Activated CD4-positive, alpha-beta T cell treated with anti-CD3 and anti-CD28 coated beads, Interleukin-2, Interleukin-6, amounts not matched to agents 100 ng/mL and 50 ng/mL, durations not matched to agents 16 hours and 8 hours (primary cell): ENCODE results near the gene NKAIN4.
A peak's percentile ranks its signal among the peaks of the same experiment; 100 is the strongest.

Experiments
- DNase-seq: peaks from one replicate; pipeline ENCODE4 v3.0.0-alpha.2; 2020

Gene NKAIN4

DNA sequence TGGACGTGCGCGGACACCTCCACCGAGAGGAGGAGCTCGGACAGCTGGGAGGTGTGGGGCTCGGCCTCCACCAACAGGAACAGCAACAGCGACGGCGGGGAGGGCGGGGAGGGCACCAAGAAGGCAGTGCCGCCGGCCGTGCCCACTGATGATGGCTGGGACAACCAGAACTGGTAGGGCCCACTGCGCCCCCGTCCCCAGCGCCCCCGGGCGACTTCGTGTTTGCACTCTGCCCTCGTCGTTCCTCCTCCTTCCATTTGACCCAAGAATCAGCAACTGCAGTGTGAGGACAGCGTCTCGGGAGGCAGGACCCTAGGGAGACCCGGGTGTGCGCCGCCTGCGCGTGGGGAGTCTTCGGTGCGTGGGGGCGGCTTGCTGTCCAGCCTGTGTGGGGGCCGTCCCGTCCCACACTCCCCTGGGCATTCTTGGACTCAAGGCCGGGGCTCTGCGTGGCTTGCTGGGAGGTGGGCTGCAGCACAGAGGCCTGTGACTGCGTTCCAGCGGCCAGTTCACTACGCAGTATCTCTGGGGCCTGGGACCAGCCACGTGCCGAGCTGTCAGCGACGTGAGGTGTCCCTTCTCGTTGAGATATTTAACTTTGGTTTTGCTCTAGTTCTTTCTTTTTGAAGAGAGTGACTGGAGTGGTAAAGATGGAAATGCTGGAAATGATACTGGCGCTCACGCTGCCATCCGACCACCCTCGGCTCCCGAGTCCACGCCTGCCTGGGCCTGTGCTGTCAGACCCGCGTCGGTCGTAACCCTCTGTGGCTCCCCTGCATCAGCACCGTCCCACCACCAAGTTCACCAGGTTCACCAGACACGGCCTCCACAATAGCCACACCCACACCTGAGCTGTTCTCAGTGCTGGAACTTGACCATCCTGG lies 33.7 kb upstream of the NKAIN4 start:
- no peak for DNase-seq

DNA sequence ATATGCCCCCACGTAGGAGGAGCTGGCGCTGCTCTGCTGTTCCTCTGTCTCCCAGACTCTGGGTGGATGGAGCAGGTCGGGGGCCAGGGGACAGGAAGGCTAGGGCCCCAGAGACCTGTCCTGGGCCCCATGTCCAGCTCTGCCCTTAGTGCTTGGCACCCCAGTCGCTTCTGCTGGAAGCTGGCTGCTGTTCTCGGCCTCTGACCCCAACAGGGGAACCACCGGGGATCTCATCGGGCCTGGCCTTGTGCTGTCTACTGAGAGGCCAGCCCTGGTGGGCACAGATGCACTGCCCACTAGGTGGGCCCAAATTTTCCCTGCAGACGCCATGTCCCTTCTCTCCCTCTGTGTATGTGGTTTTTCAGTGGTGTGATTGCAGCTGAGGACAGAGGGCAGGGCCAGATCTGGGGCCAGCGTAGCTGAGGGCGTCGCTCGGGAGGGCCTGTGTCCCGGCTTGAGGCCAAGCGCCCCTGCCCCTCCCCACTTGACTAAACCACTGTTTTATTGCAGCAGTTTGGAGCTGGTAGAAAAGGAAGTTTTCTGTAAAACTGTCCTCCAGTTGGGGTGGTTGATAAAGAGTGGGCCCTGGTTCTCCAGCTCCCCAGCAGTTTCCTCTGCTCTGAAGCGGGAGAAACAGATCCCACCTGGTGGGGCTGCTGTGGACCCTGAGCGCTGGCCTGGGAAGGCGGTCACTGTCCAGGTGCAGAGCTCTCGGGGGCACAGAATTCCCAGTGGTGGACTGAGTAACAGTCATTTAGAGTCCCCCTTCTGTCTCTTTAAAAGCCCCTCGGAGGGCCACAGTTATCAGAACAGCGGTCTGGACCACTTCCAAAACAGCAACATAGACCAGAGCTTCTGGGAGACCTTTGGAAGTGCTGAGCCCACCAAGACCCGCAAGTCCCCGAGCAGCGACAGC lies 32.8 kb upstream of the NKAIN4 start:
- no peak for DNase-seq

DNA sequence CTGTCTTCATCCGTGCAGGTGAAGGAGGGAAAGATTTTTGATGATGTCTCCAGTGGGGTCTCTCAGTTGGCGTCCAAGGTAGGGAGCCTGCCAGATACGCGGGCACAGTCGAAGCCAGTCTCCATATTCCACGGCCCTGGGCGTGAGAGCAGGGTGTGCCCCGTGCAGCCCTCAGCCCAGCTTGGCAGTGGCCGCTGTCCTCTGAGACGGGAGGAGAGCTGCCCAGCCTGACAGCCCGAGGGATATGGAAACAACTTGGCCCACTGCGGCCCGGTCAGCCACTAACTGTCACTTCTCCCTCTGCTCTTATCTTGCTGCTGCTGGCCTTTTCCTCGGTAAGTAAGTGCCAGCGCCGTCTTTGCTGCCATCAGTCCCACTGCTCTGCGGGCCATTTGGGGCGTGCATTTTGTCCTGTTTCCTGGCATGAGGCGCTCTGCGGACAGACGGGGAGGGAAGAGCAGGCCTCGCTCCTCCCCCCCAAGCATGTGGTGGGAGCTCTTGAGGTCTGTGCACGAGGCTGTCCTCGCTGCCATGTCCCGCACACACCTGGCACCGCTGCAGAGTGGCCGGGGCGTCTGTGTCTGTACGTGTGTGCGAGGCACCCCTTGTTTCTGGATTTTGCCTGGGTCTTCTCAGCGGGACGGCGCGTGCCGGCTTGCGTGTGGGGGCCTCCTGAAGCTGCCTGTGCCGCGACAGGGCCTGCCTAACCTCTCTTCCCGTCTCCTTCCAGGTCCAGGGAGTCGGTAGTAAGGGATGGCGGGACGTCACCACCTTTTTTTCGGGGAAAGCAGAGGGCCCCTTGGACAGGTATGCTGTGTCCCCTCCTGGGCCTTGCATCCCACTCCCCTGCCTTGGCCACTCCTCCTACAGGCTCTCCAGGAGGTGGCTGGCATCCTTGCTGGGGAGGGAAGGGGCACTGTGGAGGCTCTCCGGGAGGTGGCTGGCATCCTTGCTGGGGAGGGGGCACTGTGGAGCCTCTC lies 31.7 kb upstream of the NKAIN4 start:
- DNase-seq = no peak

DNA sequence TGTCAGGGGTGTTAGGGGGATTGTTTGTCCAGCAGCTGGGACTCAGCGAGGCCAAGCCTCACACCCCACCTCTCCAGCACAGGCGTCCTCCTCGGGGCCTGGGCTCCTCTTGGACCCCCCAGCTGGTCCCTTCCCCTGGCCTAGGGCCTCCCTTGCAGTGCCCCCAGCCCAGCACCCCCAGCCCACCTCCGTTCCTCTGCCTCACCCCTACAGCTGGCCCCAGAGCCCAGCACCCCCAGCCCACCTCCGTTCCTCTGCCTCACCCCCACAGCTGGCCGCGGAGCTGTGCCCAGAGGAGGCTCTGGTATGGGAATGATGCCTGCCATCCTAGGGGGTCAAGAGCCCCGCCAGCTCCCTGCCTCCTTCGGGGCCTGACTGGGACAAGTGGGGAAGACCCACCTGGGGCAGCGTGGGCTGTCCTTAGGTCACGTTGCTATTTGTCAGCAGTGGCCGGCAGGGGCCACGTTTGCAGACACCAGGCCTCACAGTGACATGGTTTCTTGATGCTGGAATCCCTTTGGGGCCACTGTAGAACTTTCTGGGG lies 30.8 kb upstream of the NKAIN4 start:
- no peak for DNase-seq

DNA sequence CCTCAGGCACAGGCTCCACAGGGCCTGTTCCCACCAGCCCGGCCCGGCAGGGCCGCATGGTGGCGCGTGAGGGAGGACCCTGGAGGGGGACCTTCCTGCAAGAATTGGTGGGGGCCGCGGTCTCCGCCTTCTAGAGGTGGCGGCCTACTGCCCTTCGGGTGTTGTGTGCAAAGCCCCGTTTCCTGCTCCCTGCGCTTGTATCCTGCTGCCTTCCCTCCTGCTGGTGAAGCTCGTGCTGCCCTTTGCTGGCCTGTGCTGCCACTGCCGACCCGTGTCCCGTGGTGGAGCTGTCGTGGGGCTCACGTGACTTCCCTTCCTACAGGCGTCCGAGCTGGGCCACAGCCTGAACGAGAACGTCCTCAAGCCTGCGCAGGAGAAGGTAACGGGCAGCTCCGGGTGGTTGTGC lies 30.3 kb upstream of the NKAIN4 start:
- no peak for DNase-seq

DNA sequence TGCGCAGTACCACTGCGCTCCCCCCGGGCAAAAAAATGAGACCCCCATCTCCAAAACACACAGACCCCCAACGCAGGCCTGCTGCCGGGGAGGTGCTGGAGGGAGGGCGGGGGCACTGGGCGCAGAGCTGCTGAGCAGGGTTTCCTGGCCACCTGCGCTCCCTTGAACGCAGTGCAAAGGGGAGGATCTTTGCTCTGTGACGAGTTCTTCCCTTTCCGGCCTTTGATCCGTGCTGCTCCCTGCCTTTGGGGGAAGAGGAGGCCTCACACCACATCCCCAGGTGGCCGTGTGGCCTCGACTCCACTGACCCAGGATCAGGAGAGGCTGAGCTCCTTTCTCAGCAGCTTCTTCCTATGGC lies 29.8 kb upstream of the NKAIN4 start:
- DNase-seq = peak; percentile 29

DNA sequence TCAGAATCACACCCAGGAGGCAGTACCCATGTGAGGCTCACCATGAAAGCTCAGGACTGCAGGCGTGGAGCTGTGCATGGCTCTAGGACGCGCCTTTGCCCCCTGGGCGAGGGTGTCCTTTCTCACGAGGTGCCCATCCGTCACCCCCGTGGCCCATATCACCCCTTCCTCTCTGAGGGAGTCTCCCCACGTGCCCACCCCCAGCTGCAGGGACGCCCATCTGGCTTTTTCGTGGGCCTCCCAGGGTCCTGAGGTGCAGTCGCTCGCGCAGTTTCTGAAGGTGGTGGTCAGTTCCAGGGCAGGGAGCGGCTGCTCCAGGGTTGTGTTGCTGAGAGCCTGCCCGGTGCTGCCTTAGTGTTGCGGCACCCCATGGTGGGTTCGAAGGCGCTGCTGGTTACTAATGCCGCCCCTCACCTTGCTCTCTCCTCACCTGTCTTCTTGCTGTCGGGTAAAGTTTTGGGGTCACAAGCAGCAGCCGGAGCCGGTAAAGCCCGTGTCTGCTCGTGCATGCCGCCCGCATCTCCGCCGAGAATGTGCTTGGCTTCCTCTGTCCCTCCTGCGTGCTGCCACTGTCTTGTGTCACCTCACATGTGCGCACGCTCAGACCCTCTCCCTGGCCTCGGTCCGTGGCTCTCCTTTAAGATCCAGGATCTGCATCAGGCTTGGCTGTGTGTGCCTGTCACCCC lies 29.3 kb upstream of the NKAIN4 start:
- no peak for DNase-seq

DNA sequence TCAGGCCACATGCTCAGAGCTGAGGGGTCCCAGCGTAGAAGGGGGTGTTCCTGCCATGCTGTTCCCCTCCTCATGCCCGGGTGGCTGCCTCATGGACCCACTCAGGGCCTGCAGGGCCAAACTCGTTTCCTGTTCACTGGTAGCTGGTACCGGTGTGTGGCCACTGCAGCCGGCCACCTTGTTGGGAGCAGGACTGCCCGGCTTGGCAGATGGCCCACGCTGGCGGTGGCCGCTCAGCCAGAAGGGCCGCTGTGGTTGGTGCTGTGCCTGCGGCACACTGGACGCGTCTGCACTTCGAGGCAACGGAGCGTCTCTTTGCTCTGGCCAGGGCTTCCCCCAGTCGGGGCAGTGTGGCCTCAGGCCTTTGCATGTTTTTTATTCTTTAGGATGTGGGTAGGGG lies 28.7 kb upstream of the NKAIN4 start:
- DNase-seq = no peak

DNA sequence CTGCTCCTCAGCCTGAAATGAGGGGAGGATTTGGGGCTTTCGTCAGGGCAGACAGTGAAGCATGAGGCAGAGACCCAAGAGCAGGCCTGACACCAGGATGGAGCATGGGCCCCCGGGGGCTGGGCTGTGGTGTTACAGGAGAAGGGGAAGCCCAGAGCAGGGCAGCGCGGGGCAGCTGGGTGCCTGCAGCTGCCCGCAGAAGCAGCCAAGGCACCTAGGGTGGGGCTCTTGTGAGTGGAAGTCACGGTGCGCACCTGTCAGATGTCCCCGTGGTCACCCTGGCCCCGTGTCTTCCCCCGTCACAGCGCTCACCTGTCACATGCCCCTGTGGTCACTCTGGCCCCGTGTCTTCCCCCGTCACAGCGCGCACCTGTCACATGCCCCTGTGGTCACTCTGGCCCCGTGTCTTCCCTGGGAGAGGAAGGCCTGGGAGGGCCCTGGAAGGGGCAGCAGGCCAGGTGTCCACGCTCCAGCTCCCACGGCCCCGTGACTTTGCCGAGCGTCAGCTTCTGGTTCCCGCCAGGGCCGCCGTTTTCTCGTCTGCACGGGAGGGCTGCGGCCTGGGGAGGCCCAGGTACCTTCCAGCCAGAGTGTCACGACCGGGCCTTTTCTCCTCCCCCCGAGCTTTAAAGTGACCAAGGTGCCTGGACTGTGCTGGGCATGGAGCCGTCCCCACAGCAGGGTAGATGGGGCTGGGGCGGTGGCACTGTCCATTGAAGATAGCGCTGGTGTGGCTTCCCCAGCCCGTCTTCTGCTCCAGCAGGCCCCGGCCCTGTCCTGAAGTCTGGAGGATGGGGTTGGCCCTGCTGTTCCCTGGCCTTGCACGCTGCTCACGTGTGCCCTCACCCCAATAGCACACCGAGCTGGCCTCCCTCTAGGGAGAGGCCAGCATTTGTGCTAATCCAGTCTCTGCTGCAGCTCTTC lies 27.7 kb upstream of the NKAIN4 start:
- DNase-seq = no peak

DNA sequence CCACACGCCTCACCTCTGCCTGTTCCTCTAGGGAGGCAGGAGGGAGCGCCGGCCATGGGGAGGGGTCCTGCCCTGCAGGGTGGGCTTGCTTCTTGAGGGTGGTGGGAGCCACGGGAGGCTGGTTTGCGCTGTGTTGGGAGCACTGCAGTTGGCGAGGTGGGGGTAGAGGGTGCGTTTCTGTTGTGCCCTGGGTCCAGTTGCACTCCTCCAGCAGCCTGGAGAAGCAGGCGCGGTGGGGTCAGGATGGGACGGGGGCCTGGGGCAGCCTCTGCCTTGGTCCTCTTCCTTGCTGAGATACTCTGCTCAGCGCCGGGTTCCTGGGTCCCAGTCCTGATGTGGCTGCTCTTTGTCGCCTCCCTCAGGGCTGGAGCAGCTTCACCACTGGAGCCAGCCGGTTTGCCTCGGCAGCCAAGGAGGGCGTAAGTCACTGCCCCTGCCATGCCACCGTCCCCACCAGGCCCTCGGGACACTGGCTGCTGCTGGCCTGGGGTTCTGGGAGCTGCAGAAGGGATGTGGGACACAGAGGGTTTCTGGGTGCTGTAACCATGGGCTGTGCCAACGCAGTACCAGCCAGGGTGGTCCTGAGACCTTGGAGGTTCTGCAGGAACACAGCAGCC lies 26.8 kb upstream of the NKAIN4 start:
- no peak for DNase-seq

DNA sequence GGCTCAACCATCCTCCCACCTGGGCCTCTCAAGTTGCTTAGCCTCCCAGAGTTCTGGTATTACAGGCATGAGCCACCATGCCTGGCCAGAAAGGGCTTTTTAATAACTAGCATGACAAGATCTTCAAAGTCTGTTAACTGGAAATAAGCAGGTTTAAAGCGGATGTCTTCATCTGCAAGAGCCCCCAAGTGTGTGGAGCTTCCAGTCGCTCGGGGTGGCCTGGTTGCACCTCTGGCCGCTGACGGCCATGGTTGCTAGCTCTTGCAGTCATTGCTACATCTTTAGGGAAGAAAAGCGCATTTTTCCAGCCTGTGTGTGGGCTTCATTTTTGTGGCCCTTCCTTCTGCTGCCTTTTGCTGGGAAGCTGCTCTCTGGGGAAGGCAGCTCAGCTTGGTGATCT lies 26.1 kb upstream of the NKAIN4 start:
- no peak for DNase-seq

DNA sequence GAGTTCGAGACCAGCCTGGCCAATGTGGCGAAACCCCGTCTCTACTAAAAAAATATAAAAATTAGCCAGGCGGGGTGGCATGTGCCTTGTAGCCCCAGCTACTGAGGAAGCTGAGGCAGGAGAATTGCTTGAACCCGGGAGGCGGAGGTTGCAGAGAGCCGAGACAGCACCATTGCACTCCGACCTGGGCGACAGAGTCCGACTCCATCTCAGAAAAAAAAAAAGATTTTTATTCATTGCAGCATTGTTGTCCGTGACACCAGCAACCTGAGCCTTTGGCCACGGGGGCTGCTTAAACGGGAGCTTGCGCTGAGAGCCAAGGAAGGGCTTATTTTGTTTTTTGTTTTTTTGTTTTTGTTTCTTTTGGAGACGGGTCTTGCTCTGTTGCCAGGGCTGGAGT lies 25.7 kb upstream of the NKAIN4 start:
- no peak for DNase-seq

DNA sequence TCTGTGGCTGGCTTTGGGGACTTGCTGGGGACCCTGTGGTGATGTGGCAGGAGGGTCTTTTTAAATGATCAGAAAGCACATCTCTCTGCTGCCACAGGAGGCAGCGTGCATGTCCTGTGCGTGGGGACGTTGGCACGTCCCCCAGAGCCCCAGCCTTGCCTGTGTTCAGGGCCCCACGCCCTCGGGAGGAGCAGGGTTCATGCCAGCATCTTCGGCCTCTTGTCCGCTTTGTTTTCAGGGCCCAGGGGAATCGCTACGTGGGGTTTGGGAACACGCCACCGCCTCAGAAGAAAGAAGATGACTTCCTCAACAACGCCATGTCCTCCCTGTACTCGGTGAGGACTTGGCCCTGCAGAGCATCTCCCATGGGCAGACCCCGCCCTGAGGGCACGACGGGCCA lies 24.4 kb upstream of the NKAIN4 start:
- DNase-seq = no peak

DNA sequence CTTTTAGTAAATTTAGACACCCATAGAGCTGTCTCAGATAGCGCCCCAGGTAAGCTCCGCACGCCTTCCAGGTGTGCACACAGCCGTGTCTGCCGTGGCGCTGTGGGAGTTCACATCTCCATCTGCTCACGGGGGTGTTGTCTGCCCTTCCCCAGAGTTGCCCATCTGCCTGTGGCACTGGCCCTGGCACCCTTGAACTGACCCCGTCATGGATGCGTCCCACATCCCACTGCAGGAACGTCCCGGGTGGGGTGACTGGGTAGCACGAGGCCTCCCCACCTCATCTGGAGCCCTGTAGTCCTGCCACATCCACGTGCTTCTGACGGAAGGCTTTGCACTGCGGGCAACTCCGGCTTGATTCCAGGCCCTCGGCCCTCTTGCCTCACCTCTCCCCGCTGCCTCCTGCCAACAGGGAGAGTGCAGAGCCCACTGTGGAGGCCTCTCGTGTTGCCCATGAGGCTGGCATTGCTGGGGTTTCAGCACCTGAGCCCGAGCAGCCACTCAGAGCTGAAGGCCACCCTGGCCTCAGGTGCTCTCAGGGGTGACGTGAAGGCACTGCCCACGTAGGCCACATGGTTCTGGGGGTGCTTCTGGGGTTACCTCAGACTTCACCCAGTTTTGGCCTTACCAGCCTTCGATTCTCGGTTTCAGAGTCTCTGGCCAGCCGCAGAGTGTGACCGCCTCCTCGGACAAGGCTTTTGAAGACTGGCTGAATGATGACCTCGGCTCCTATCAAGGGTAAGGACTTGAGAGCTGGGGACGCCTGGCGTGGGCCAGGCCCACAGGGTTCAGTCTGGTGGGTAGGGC lies 23.4 kb upstream of the NKAIN4 start:
- no peak for DNase-seq

DNA sequence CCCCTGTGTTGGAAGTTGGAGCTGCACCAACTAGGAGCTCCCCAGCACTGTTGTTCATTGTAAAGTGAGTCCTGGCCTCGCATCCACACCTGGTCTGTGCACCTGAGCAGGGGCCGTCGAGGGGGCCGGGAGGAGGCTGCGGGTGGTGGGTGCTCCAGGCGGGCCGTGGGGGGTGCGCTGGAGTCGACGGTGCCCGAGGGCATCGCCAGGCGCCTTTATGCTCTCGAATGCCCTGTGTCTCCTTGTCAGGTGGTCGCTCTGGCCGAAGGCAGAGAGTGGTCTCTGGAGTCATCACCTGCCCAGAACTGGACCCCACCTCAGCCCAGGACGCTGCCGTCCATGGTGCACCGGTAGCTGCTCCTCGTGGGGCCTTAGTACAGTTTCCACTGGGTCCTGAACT lies 22.7 kb upstream of the NKAIN4 start:
- DNase-seq = no peak

DNA sequence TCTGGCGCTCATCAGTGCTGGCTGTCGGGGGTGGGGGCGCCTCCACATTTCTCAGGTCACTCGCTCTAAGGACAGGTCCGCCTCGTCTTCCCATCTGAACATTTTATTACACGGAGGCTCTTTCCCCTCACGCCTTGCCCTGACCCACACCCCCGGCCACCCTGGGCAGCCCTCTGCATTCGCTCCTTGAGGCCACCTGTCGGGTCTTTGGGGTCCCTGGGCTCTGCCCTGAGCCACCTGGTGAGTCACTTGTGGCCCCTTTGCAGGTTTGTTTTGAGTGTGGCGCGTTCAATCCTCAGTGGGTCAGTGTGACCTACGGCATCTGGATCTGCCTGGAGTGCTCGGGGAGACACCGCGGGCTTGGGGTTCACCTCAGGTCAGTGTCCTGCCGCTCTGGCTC lies 21.6 kb upstream of the NKAIN4 start:
- DNase-seq = no peak

DNA sequence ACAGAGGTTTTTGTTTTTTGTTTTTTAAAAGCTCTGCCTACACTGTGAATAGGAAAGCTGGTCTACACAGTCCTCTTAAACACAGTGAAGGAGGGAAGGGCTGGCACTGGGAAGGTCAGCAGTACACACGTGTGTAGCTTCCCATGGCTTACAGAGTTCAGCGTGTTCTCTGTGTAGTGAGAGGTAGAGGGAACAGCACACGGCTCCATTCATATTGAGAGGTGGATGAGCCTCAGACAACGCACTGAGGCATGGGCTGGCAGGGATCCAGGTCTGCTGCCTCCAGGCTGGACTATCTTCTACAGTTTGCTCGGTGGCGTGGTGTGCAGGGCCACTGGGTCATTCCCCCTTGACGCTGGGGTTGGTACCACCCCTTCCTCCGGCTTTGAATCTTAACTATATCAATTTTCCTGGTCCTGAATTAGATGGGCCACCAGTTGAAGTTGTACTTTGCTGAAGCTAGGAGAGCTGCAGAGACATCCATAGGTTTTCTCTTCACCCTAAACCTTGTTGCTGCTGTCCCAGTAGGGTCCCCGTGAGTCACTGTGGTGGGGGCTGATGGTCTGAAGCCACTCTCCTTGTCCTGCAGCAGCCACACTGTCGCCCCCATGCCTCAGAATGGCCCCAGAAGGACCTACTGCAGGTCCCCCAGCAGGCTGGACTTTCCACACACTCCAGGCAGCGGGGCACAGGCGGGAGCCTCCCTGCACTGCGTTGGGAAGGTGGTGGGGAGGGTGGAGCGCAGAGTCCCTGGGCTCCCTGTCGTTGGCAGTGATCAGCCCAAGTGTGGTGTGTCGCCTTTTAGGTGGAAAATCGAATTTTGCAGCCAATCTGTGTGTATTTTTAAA lies 20.3 kb upstream of the NKAIN4 start:
- DNase-seq = no peak

DNA sequence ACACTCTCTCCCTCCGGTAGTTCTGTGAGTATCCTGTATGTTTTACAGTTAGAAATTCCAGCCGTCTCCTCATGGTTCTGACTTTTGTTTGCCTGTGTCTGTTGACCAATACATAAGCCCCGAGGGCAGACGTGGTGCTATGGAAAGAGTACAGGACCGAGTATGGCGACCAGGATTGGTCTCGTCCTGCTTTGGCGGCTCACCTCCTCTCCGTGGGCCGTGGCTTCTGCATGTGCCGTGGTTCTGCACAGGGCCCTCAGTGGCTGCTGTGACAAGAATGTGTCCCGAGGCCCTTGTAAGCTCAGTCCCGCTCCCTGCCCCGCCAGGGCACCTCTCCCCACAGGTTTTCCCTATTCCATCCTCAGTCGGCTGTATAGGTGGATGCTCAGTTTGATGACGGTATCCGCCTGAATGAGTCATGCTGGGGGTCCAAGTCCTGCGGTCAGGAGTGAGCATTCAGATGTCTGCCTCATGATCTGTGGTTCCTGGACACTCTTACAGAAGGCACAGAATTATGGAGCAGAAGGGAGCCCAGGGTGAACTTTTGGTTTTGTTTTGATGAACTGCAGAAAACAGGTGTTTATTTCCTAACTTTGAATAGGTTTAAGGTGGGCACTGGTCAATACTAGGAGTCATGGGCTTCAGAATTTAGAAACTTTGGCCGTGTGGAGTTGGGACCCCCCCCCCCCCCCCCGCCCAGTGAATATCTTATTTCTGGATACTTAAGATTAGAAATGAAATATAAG lies 19.5 kb upstream of the NKAIN4 start:
- DNase-seq = no peak
